Stomach (tissue), 4 donors: ENCODE measurements around the gene RNF208.

Source experiments
- CTCF ChIP-seq, 7 experiments: fragments of 450-650 bp in 4 of 7; fragments of 200-600 bp in 3 of 7; sonication (generic) in 3 of 7; IDR thresholded peaks; one replicate each; pipeline ENCODE4 v1.5.1; 2016 to 2019; ENCODE audit warnings: antibody characterized with exemption in 7 of 7, control low read depth in 2 of 7, mild to moderate bottlenecking in 1 of 7
- POLR2A ChIP-seq, 4 donors: fragments of 450-650 bp; IDR thresholded peaks; one replicate each; pipeline ENCODE4 v1.6.1; 2016; ENCODE audit warnings: antibody characterized with exemption in 4 of 4, control low read depth in 2 of 4, mild to moderate bottlenecking in 1 of 4, moderate library complexity in 1 of 4
- POLR2AphosphoS5 ChIP-seq, 3 donors: sonication (generic); formaldehyde crosslinking; IDR thresholded peaks; one replicate each; pipeline ENCODE4 v1.6.1; 2016; ENCODE audit warnings: antibody characterized with exemption in 3 of 3

- no peak for TF ChIP-seq CTCF (IDR thresholded peaks at IDR 0.05)
- no peak for TF ChIP-seq POLR2A (IDR thresholded peaks at IDR 0.05)
- no peak for TF ChIP-seq POLR2AphosphoS5 (IDR thresholded peaks at IDR 0.05)
Measured at GRCh38 chr9:137227853-137228505, 5.9 kb upstream of the RNF208 start.
